Adrenal gland (tissue), 12 donors: ENCODE measurements around the gene TMEM123. TPM values are rescaled to one million over a fixed set of nuclear protein-coding genes. Genes with fewer than 3 reads are reported as not detected.

Experiments used
- DNase-seq, 7 donors: peaks; one replicate each; pipeline ENCODE4 v3.0.0-alpha.2; 2019 to 2020
- H3K27ac ChIP-seq, 5 donors: fragments of 200-600 bp; sonication (generic) in 4 of 5; 1 replicate in 3 of 5; 2 replicates in 2 of 5; pipeline versions ENCODE4 v1.5.1 to v1.8.0; 2016 to 2020; ENCODE audit warnings: mild to moderate bottlenecking in 1 of 5
- H3K27me3 ChIP-seq: fragments of 200-600 bp; 2 replicates; pipeline ENCODE4 v1.8.0; 2021
- H3K36me3 ChIP-seq, 2 donors: fragments of 200-600 bp; replicated peaks in 1 of 2; 1 replicate in 1 of 2; 2 replicates in 1 of 2; pipeline versions ENCODE4 v1.5.1 to v1.8.0; 2018 to 2022
- H3K4me1 ChIP-seq, 2 donors: fragments of 200-600 bp; replicated peaks in 1 of 2; 1 replicate in 1 of 2; 2 replicates in 1 of 2; pipeline versions ENCODE4 v1.5.1 to v1.8.0; 2018 to 2021
- H3K4me3 ChIP-seq, 4 donors: fragments of 200-600 bp; sonication (generic) in 3 of 4; one replicate each; pipeline ENCODE4 v1.5.1; 2016 to 2018
- H3K9me3 ChIP-seq, 3 donors: fragments of 200-600 bp; sonication (generic) in 1 of 3; replicated peaks in 1 of 3; 1 replicate in 2 of 3; 2 replicates in 1 of 3; pipeline versions ENCODE4 v1.5.1 to v1.8.0; 2016 to 2021
- POLR2A ChIP-seq, 2 donors: fragments of 450-650 bp; IDR thresholded peaks; one replicate each; pipeline ENCODE4 v1.6.1; 2017; ENCODE audit warnings: antibody characterized with exemption in 2 of 2, mild to moderate bottlenecking in 2 of 2, moderate library complexity in 1 of 2
- WGBS, 4 donors: extraction: QIAGEN DNeasy Blood & Tissue Kit in 2 of 4; methylation state at CpG; one replicate each; pipeline versions ENCODE4 v1.1.5 to v1.1.7; 2013 to 2017; 5-methylcytosine and 5-hydroxymethylcytosine counted together
- intact Hi-C, 2 donors: fragments of 100-400 bp; cut with DNase I; formaldehyde crosslinking; loops; one replicate each; pipeline versions ENCODE4 v1.14.1 to v1.15.0; 2022 to 2023
- polyA plus RNA-seq, 3 donors: library from polyadenylated mRNA; stranded (reverse); fragments of 200-250 nt in 2 of 3; fragments of 350-450 nt in 1 of 3; fragmentation: Illumina TruSeq in 1 of 3; extraction: RNeasy Lipid Tissue Mini Kit (QIAGEN cat#74804) in 1 of 3; gene quantifications; one replicate each; pipeline ENCODE4 v1.2.3, GENCODE V29; 2013 to 2014
- total RNA-seq, 9 donors: library from RNA; depleted of rRNA in 4 of 9; stranded (reverse); fragments of >200 nt in 4 of 9; fragments of 120-200 nt in 1 of 9; fragmentation: NEBNext Ultra II Directional in 1 of 9; extraction: Animal tissue kit (Norgen Biotek cat#: 25700) in 1 of 9; gene quantifications; one replicate each; pipeline versions ENCODE4 v1.1.0 to v1.2.4, GENCODE V29; 2013 to 2023
- TF ChIP-seq, protein P1 (sequence below), 6 experiments: fragments of 450-650 bp in 4 of 6; fragments of 200-600 bp in 2 of 6; sonication (generic) in 1 of 6; IDR thresholded peaks; 1 replicate in 5 of 6; 2 replicates in 1 of 6; pipeline versions ENCODE4 v1.5.1 to v1.8.0; 2016 to 2021; ENCODE audit warnings: antibody characterized with exemption in 6 of 6, mild to moderate bottlenecking in 2 of 6, moderate library complexity in 1 of 6
- donor health status: healthy with polysubstance abuse.
- donor health status: Bipolar disorder and iron deficiency.
- donor health status: DM: yes; HTN: yes; CAD: no.
- donor health status: DM: no; HTN: no; CAD: no.
- donor health status: DM: no; HTN: no; CAD: no.
- donor health status: DM: yes; HTN: yes; CAD: no.

Gene TMEM123
- total and polyA plus RNA-seq, 12 donors = 19.2 to 284 (median 117) TPM

DNA sequence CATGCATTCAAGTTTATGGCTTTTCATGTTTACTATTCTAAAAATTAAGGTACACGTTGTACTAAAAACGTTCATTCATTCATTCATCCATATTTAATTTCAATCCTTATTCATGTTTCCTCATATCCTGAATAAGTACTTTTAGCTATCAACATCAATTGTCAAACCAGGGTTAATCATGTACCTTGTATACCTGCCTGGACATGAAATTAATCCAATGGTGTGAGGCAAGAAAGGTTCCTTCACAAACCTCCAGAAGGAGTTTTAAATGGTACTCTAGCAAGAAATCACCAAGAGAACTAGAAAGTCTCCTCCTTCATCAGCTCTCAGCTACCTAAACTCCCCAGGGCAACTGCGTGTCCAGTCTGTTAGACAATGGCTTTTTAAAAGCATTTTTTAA is 33.4 kb downstream of the TMEM123 start:
- Histone ChIP-seq H3K9me3 (no peaks in the 10 kb centered on the region), H3K27me3 (no peaks in the 10 kb centered on the region), H3K4me3 (no peak overlapping the region), H3K36me3 (no peaks in the 10 kb centered on the region), H3K4me1 (no peaks in the 10 kb centered on the region), H3K27ac (no peak overlapping the region)
- no peak for DNase-seq
- no peak for TF ChIP-seq POLR2A (IDR thresholded peaks at IDR 0.05)
- TF ChIP-seq, protein P1, sequence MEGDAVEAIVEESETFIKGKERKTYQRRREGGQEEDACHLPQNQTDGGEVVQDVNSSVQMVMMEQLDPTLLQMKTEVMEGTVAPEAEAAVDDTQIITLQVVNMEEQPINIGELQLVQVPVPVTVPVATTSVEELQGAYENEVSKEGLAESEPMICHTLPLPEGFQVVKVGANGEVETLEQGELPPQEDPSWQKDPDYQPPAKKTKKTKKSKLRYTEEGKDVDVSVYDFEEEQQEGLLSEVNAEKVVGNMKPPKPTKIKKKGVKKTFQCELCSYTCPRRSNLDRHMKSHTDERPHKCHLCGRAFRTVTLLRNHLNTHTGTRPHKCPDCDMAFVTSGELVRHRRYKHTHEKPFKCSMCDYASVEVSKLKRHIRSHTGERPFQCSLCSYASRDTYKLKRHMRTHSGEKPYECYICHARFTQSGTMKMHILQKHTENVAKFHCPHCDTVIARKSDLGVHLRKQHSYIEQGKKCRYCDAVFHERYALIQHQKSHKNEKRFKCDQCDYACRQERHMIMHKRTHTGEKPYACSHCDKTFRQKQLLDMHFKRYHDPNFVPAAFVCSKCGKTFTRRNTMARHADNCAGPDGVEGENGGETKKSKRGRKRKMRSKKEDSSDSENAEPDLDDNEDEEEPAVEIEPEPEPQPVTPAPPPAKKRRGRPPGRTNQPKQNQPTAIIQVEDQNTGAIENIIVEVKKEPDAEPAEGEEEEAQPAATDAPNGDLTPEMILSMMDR (IDR thresholded peaks at IDR 0.05) = no peak
- intact Hi-C loops = no loop called here
- WGBS, 4 donors = 80 to 88% (median 87%) methylated on average over 3 of the region's 3 CpGs

DNA sequence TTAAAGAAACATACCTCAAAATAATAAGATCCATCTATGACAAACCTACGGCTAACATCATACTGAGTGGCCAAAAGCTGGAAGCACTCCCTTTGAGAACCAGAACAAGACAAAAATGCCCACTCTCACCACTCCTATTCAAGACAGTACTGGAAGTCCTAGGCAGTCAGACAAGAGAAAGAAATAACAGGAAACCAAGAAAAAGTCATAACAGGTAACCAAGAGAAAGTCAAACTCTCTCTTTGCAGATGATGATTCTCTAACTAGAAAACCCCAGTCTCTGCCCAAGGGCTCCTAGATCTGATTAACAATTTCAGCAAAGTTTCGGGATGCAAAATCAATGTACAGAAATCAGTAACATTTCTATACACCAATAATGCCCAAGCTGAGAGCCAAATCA is 35.6 kb downstream of the TMEM123 start:
- DNase-seq = no peak
- Histone ChIP-seq H3K27me3 (no peaks in the 10 kb centered on the region), H3K4me3 (no peak overlapping the region), H3K36me3 (no peaks in the 10 kb centered on the region), H3K27ac (no peak overlapping the region), H3K9me3 (no peaks in the 10 kb centered on the region), H3K4me1 (no peaks in the 10 kb centered on the region)
- no peak for TF ChIP-seq POLR2A (IDR thresholded peaks at IDR 0.05)
- TF ChIP-seq, protein P1 (IDR thresholded peaks at IDR 0.05) = no peak
- 95 to 100% (median 97%) methylated on average over 2 of the region's 2 CpGs for WGBS, 4 donors
- intact Hi-C loops = no loop called here

DNA sequence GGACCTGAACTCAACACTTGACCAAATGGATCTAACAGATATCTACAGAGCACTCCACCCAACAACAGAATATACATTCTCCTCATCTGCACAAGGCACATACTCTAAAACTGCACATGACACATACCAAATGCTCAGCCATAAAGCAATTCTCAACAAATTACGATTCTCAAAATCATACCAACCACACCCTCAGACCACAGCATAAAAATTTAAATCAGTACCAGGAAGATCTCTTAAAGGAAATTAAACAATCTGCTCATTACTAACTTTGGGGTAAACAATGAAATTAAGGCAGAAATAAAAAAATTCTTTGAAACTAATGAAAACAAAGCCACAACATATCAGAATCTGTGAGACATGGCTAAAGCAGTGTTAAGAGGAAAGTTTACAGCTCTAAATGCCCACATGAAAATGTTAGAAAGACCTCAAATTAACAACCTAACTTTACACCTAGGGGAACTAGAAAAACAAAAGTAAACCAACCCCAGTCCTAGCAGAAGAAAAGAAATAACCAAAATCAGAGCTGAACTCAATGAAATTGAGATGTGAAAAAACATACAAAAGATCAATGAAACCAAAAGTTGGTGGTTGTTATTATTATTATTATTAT is 37.2 kb downstream of the TMEM123 start:
- H3K9me3 ChIP-seq = no peaks in the 10 kb centered on the region
- no peak for TF ChIP-seq POLR2A (IDR thresholded peaks at IDR 0.05)
- TF ChIP-seq, protein P1 (IDR thresholded peaks at IDR 0.05) = no peak
- peaks cover 0 to 5% of the 10 kb centered on the region in 2 donors for H3K4me1 ChIP-seq
- H3K27me3 ChIP-seq = no peaks in the 10 kb centered on the region
- H3K27ac ChIP-seq = no peak overlapping the region
- H3K36me3 ChIP-seq = no peaks in the 10 kb centered on the region
- WGBS, 4 donors = 74 to 100% (median 82%) methylated on average over 1 of the region's 1 CpG
- intact Hi-C loops = no loop called here
- DNase-seq = no peak
- no peak overlapping the region for H3K4me3 ChIP-seq

DNA sequence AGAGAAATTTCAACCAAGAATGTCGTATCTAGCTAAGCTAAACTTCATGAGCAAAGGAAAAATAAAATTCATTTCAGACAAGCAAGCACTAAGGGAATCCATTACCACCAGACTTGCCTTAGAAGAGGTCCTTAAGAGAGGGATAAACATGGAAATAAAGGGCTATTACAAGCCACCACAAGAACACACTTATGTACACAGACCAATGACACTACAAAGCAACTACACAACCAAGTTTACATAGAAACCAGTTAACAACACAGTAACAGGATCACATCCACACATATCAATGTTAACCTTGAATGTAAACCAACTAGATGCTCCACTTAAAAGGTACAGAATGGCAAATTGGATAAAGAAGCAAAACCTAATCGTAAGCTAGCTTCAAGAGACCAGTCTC is 38.0 kb downstream of the TMEM123 start:
- DNase-seq = no peak
- Histone ChIP-seq H3K36me3 (no peaks in the 10 kb centered on the region), H3K27ac (no peak overlapping the region), H3K4me1 (peaks cover 0 to 11% of the 10 kb centered on the region in 2 donors), H3K4me3 (no peak overlapping the region), H3K27me3 (no peaks in the 10 kb centered on the region), H3K9me3 (no peaks in the 10 kb centered on the region)
- WGBS, 4 donors = 94 to 98% (median 95%) methylated on average over 2 of the region's 2 CpGs
- intact Hi-C loops = no loop called here
- TF ChIP-seq, protein P1 (IDR thresholded peaks at IDR 0.05) = no peak
